Gastroesophageal sphincter (tissue), 4 donors: ENCODE measurements around the gene PTMS. TPM values are rescaled to one million over a fixed set of nuclear protein-coding genes. Genes with fewer than 3 reads are reported as not detected.
A peak's percentile ranks its signal among the peaks of the same experiment; 100 is the strongest.

Experiments used
- ATAC-seq: fragments of 150-250 bp; one replicate; pipeline ENCODE4 v1.9.1; 2016; ENCODE audit warnings: mild to moderate bottlenecking, moderate library complexity
- H3K27ac ChIP-seq, 4 donors: fragments of 200-600 bp; sonication (generic) in 3 of 4; 1 replicate in 3 of 4; 2 replicates in 1 of 4; pipeline ENCODE4 v1.5.1; 2016 to 2019
- H3K27me3 ChIP-seq: fragments of 200-600 bp; sonication (generic); one replicate; pipeline ENCODE4 v1.5.1; 2019
- H3K36me3 ChIP-seq, 2 donors: fragments of 200-600 bp; sonication (generic); one replicate each; pipeline ENCODE4 v1.5.1; 2019; ENCODE audit warnings: control low read depth in 1 of 2
- H3K4me1 ChIP-seq, 3 donors: fragments of 200-600 bp; sonication (generic); 1 replicate in 2 of 3; 2 replicates in 1 of 3; pipeline ENCODE4 v1.5.1; 2016 to 2019; ENCODE audit warnings: control low read depth in 2 of 3
- H3K4me3 ChIP-seq, 2 donors: fragments of 200-600 bp; sonication (generic); one replicate each; pipeline ENCODE4 v1.5.1; 2019; ENCODE audit warnings: mild to moderate bottlenecking in 1 of 2, moderate library complexity in 1 of 2
- H3K9me3 ChIP-seq, 3 donors: fragments of 200-600 bp; sonication (generic); one replicate each; pipeline ENCODE4 v1.5.1; 2017 to 2019; ENCODE audit warnings: control low read depth in 2 of 3
- CTCF ChIP-seq, 4 experiments: fragments of 200-600 bp in 2 of 4; fragments of 450-650 bp in 2 of 4; sonication (generic) in 1 of 4; IDR thresholded peaks; one replicate each; pipeline ENCODE4 v1.5.1; 2017 to 2019; ENCODE audit warnings: antibody characterized with exemption in 4 of 4, mild to moderate bottlenecking in 2 of 4, moderate library complexity in 2 of 4
- EP300 ChIP-seq: sonication (generic); formaldehyde crosslinking; IDR thresholded peaks from one replicate; pipeline ENCODE4 v1.6.1; 2017; ENCODE audit warnings: antibody characterized with exemption, mild to moderate bottlenecking
- POLR2A ChIP-seq, 2 donors: fragments of 450-650 bp; IDR thresholded peaks; one replicate each; pipeline ENCODE4 v1.6.1; 2017; ENCODE audit warnings: antibody characterized with exemption in 2 of 2, mild to moderate bottlenecking in 2 of 2, moderate library complexity in 1 of 2
- POLR2AphosphoS5 ChIP-seq: sonication (generic); formaldehyde crosslinking; IDR thresholded peaks from one replicate; pipeline ENCODE4 v1.6.1; 2017; ENCODE audit warnings: antibody characterized with exemption
- WGBS, 2 donors: methylation state at CpG; one replicate each; pipeline ENCODE4 v1.1.5; 2018; ENCODE audit warnings: low coverage in 1 of 2; 5-methylcytosine and 5-hydroxymethylcytosine counted together
- total RNA-seq, 4 donors: library from RNA; depleted of rRNA; stranded (reverse); fragments of >200 nt; gene quantifications; one replicate each; pipeline ENCODE4 v1.1.0, GENCODE V29; 2016

The PTMS gene
- total RNA-seq: 100 to 1,000 TPM; 259 to 516 (median 325) TPM

- H3K9me3 ChIP-seq: no peaks in the 10 kb centered on the region
- H3K27me3 ChIP-seq: no peaks in the 10 kb centered on the region
- peak; percentile 66 for ATAC-seq
- peak within 1 kb of the TSS; percentile 57 to 91 for H3K4me3 ChIP-seq
- 3 to 12% methylated on average over 16 of the region's 63 CpGs for WGBS, 2 donors
- H3K36me3 ChIP-seq: peaks cover 0 to 17% of the 10 kb centered on the region in 2 donors
- no peak for TF ChIP-seq CTCF (IDR thresholded peaks at IDR 0.05)
- TF ChIP-seq EP300: no peak
- TF ChIP-seq POLR2A (IDR thresholded peaks at IDR 0.05): peak; percentile 92 to 94
- peak; percentile 89 for TF ChIP-seq POLR2AphosphoS5
- peaks cover 0 to 72% (median 40%) of the 10 kb centered on the region in 3 donors for H3K4me1 ChIP-seq
- peak within 1 kb of the TSS; percentile 89 to 99 (median 97) for H3K27ac ChIP-seq
These were observed at the start of gene PTMS for GRCh38 chr12:6765634-6766581. Gene PTMS (plus strand): TSS chr12:6766363. CDS start chr12:6766706, 343 bp downstream.

DNA sequence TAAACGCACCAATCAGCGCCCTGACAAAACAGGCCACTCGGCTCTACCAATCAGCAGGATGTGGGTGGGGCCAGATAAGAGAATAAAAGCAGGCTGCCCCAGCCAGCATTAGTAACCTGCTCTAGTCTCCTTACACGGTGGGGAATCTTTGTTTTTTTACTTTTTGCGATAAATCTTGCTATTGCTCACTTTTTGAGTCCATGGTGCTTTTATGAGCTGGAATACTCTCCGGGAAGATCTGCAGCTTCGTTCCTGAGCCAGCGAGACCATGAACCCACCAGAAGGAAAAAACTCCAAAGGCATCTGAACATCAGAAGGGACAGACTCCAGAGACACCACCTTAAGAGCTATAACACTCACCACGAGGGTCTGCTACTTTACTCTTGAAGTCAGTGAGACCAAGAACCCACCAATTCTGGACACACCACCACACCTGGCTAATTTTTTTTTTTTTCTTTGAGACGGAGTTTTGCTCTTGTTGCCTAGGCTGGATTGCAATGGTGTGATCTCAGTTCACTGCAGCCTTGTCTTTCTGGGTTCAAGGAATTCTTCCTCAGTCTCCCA is 49.2 kb upstream of the PTMS start:
- 82 to 85% methylated on average over 5 of the region's 10 CpGs for WGBS, 2 donors

GRCh38 chr12:6722863-6723262 is 43.3 kb upstream of the PTMS start:
- H3K4me1 ChIP-seq: peaks cover 0 to 16% (median 9%) of the 10 kb centered on the region in 3 donors
- no peak for ATAC-seq

More for the DNA sequence above, 49.2 kb upstream of the PTMS start:
- no peaks in the 10 kb centered on the region for H3K4me1 ChIP-seq
- no peak for TF ChIP-seq EP300
- no peak for TF ChIP-seq POLR2A (IDR thresholded peaks at IDR 0.05)
- no peak for TF ChIP-seq CTCF (IDR thresholded peaks at IDR 0.05)
- no peak for TF ChIP-seq POLR2AphosphoS5
- no peaks in the 10 kb centered on the region for H3K36me3 ChIP-seq
- no peak for ATAC-seq
- H3K27ac ChIP-seq: no peak overlapping the region
- peaks cover 47% of the 10 kb centered on the region for H3K27me3 ChIP-seq
- no peak overlapping the region for H3K4me3 ChIP-seq
- H3K9me3 ChIP-seq: no peaks in the 10 kb centered on the region

GRCh38 chr12:6723607-6724408 is 42.4 kb upstream of the PTMS start, which contains the start of gene COPS7A:
Gene COPS7A (plus strand): TSS chr12:6724046. CDS start chr12:6724657, 611 bp downstream.
- H3K9me3 ChIP-seq: no peaks in the 10 kb centered on the region

More at GRCh38 chr12:6722863-6723262, 43.3 kb upstream of the PTMS start:
- no peaks in the 10 kb centered on the region for H3K27me3 ChIP-seq
- 73 to 87% methylated on average over 3 of the region's 3 CpGs for WGBS, 2 donors
- no peak for TF ChIP-seq POLR2AphosphoS5
- TF ChIP-seq POLR2A (IDR thresholded peaks at IDR 0.05): no peak
- no peak for TF ChIP-seq CTCF (IDR thresholded peaks at IDR 0.05)
- no peak for TF ChIP-seq EP300
- H3K9me3 ChIP-seq: no peaks in the 10 kb centered on the region
- H3K36me3 ChIP-seq: peaks cover 0 to 21% of the 10 kb centered on the region in 2 donors
- no peak overlapping the region for H3K27ac ChIP-seq
- H3K4me3 ChIP-seq: no peak overlapping the region

More at GRCh38 chr12:6723607-6724408, 42.4 kb upstream of the PTMS start, which contains the start of gene COPS7A:
- WGBS, 2 donors: 2 to 5% methylated on average over 8 to 21 of the region's 49 CpGs
- peak; percentile 99 for ATAC-seq
- Histone ChIP-seq H3K36me3 (peaks cover 0 to 31% of the 10 kb centered on the region in 2 donors), H3K4me1 (peaks cover 0 to 16% (median 9%) of the 10 kb centered on the region in 3 donors), H3K27ac (peak within 1 kb of the TSS; percentile 71 to 91 (median 88)), H3K4me3 (peak within 1 kb of the TSS; percentile 45 to 60), H3K27me3 (no peaks in the 10 kb centered on the region)
- no peak for TF ChIP-seq EP300
- TF ChIP-seq POLR2AphosphoS5: peak; percentile 81
- peak; percentile 47 to 50 for TF ChIP-seq POLR2A (IDR thresholded peaks at IDR 0.05)
- TF ChIP-seq CTCF (IDR thresholded peaks at IDR 0.05): peak in 1 of 4 experiments; percentile 23
